ENCODE results near the gene PSMA7. TPM values are rescaled to one million over a fixed set of nuclear protein-coding genes. Genes with fewer than 3 reads are reported as not detected.
A peak's percentile ranks its signal among the peaks of the same experiment; 100 is the strongest.
"Not testable (repeated sequence)": the region's sequence is repeated elsewhere in the genome, so short reads cannot be mapped to it uniquely, and the experiment has no call there.

Gene PSMA7
- total and polyA plus RNA-seq, 4 experiments from 2014 or later = 182 to 598 (median 313) TPM

- no peak for DNase-seq
- H3K9me3 ChIP-seq (ENCODE audit: control insufficient read depth in 1 of 2, low read length in 2 of 2) = peaks cover 0 to 4% of the 10 kb centered on the region in 2 donors
- no peaks in the 10 kb centered on the region for H3K27me3 ChIP-seq (ENCODE audit: insufficient read depth, low read length)
- peaks cover 0 to 12% of the 10 kb centered on the region in 2 donors for H3K36me3 Mint-ChIP-seq
- intact Hi-C loops (cut with micrococcal nuclease) = no loop called here
- H3K27ac ChIP-seq (ENCODE audit: low read depth, low read length) = no peak overlapping the region
- peaks cover 0 to 23% (median 7%) of the 10 kb centered on the region in 8 donors for H3K9me3 Mint-ChIP-seq
- H3K36me3 ChIP-seq (ENCODE audit: insufficient read depth, low read length) = no peaks in the 10 kb centered on the region
- no peaks in the 10 kb centered on the region for H3K27me3 Mint-ChIP-seq
- peak overlapping the region; percentile 4 to 99 (median 93) for H3K27ac Mint-ChIP-seq
- peaks cover 47% of the 10 kb centered on the region for H3K4me1 ChIP-seq (ENCODE audit: insufficient read depth, low read length)
- no peak overlapping the region for H3K4me3 ChIP-seq (ENCODE audit: low read length in 2 of 2)
- ChIA-PET CTCF (ENCODE audit: partially characterized antibody) (no interaction called here), POLR2A (ENCODE audit: partially characterized antibody) (interaction anchor here (0.8 to 11.1 kb wide), 5 partner anchors 17 to 52 kb away, joined by 3 to 115 read pairs (median 5); partner anchors contain the start of genes PSMA7, SS18L1 and TAF4)
- peaks cover 26 to 55% (median 41%) of the 10 kb centered on the region in 4 donors for H3K4me1 Mint-ChIP-seq
- peak overlapping the region in 4 of 8 donors; percentile 15 to 70 (median 39) for H3K4me3 Mint-ChIP-seq
Measured at GRCh38 chr20:62119115-62119514, 24.1 kb downstream of the PSMA7 start.

- H3K9me3 ChIP-seq (ENCODE audit: control insufficient read depth in 1 of 2, low read length in 2 of 2) = peaks cover 0 to 10% of the 10 kb centered on the region in 2 donors
- H3K4me1 Mint-ChIP-seq = peaks cover 20 to 48% (median 34%) of the 10 kb centered on the region in 4 donors
- peak overlapping the region; percentile 92 to 99 (median 95) for H3K27ac Mint-ChIP-seq
- peak overlapping the region; percentile 35 for H3K27ac ChIP-seq (ENCODE audit: low read depth, low read length)
- no peaks in the 10 kb centered on the region for H3K27me3 ChIP-seq (ENCODE audit: insufficient read depth, low read length)
- intact Hi-C loops (cut with micrococcal nuclease) = no loop called here
- no peaks in the 10 kb centered on the region for H3K27me3 Mint-ChIP-seq
- peaks cover 0 to 30% (median 9%) of the 10 kb centered on the region in 8 donors for H3K9me3 Mint-ChIP-seq
- no peak for DNase-seq
- H3K4me1 ChIP-seq (ENCODE audit: insufficient read depth, low read length) = peaks cover 40% of the 10 kb centered on the region
- H3K4me3 ChIP-seq (ENCODE audit: low read length in 2 of 2) = no peak overlapping the region
- H3K36me3 Mint-ChIP-seq = peaks cover 0 to 6% of the 10 kb centered on the region in 2 donors
- POLR2A ChIA-PET (ENCODE audit: partially characterized antibody) = interaction anchor here (0.8 to 11.1 kb wide), 6 partner anchors 20 to 88 kb away, joined by 3 to 115 read pairs (median 4); partner anchors contain the start of genes PSMA7, SS18L1 and TAF4
- CTCF ChIA-PET (ENCODE audit: partially characterized antibody) = no interaction called here
- no peaks in the 10 kb centered on the region for H3K36me3 ChIP-seq (ENCODE audit: insufficient read depth, low read length)
- peak overlapping the region in 7 of 8 donors; percentile 58 to 91 (median 71) for H3K4me3 Mint-ChIP-seq
Measured at GRCh38 chr20:62118113-62119043, 24.8 kb downstream of the PSMA7 start.

GRCh38 chr20:62117658-62118057 is 25.5 kb downstream of the PSMA7 start:
- peak overlapping the region; percentile 35 for H3K27ac ChIP-seq (ENCODE audit: low read depth, low read length)
- H3K9me3 Mint-ChIP-seq = peaks cover 0 to 36% (median 16%) of the 10 kb centered on the region in 8 donors
- no peaks in the 10 kb centered on the region for H3K27me3 ChIP-seq (ENCODE audit: insufficient read depth, low read length)
- peaks cover 0 to 18% of the 10 kb centered on the region in 2 donors for H3K9me3 ChIP-seq (ENCODE audit: control insufficient read depth in 1 of 2, low read length in 2 of 2)
- H3K36me3 ChIP-seq (ENCODE audit: insufficient read depth, low read length) = no peaks in the 10 kb centered on the region
- peaks cover 36% of the 10 kb centered on the region for H3K4me1 ChIP-seq (ENCODE audit: insufficient read depth, low read length)
- ChIA-PET CTCF (ENCODE audit: partially characterized antibody) (interaction anchor here (1.2 kb wide), 1 partner anchor 106 kb away, joined by 3 read pairs; no protein-coding TSS in a partner anchor), POLR2A (ENCODE audit: partially characterized antibody) (interaction anchor here (1.0 to 11.1 kb wide), 5 partner anchors 20 to 85 kb away, joined by 3 to 115 read pairs (median 5); partner anchors contain the start of genes PSMA7, SS18L1 and TAF4)
- peak overlapping the region; percentile 91 to 95 (median 95) for H3K27ac Mint-ChIP-seq
- peak overlapping the region; percentile 58 to 91 (median 72) for H3K4me3 Mint-ChIP-seq
- intact Hi-C loops (cut with micrococcal nuclease) = loop anchor here (1.0 kb wide), 1 partner anchor 51 kb away; no protein-coding TSS in a partner anchor
- peaks cover 17 to 46% (median 34%) of the 10 kb centered on the region in 4 donors for H3K4me1 Mint-ChIP-seq
- no peaks in the 10 kb centered on the region for H3K27me3 Mint-ChIP-seq
- H3K36me3 Mint-ChIP-seq = peaks cover 3% of the 10 kb centered on the region in 2 donors
- no peak overlapping the region for H3K4me3 ChIP-seq (ENCODE audit: low read length in 2 of 2)
- DNase-seq = peak; percentile 86 to 92 (median 89)

DNA sequence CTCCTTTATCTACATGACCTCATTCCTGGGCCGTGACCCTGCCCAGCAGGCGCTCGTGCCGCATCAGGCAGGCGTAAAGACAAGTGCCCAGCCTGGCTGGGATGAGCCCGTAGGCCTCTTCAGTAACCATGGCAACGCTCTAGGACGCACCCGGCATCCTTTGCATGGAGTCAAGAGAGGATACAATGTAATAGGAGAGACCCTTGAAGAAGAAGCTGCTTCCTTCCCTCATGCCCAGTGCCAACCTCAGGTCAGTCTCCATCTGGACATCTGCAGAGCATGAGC is 25.9 kb downstream of the PSMA7 start:
- Mint-ChIP-seq H3K9me3 (peaks cover 0 to 40% (median 19%) of the 10 kb centered on the region in 8 donors), H3K4me3 (peak overlapping the region in 7 of 8 donors; percentile 58 to 91 (median 71)), H3K4me1 (peaks cover 17 to 46% (median 34%) of the 10 kb centered on the region in 4 donors), H3K36me3 (peaks cover 3% of the 10 kb centered on the region in 2 donors), H3K27me3 (no peaks in the 10 kb centered on the region), H3K27ac (peak overlapping the region; percentile 91 to 95 (median 95))
- Histone ChIP-seq H3K27ac (ENCODE audit: low read depth, low read length) (peak overlapping the region; percentile 35), H3K4me3 (ENCODE audit: low read length in 2 of 2) (no peak overlapping the region), H3K36me3 (ENCODE audit: insufficient read depth, low read length) (no peaks in the 10 kb centered on the region), H3K9me3 (ENCODE audit: control insufficient read depth in 1 of 2, low read length in 2 of 2) (peaks cover 0 to 21% of the 10 kb centered on the region in 2 donors), H3K27me3 (ENCODE audit: insufficient read depth, low read length) (no peaks in the 10 kb centered on the region), H3K4me1 (ENCODE audit: insufficient read depth, low read length) (peaks cover 36% of the 10 kb centered on the region)
- ChIA-PET POLR2A (ENCODE audit: partially characterized antibody) (interaction anchor here (1.0 to 11.1 kb wide), 5 partner anchors 21 to 85 kb away, joined by 3 to 115 read pairs (median 5); partner anchors contain the start of genes PSMA7, SS18L1 and TAF4), CTCF (ENCODE audit: partially characterized antibody) (interaction anchor here (1.2 kb wide), 1 partner anchor 106 kb away, joined by 3 read pairs; no protein-coding TSS in a partner anchor)
- intact Hi-C loops (cut with micrococcal nuclease) = loop anchor here (1.0 kb wide), 1 partner anchor 51 kb away; no protein-coding TSS in a partner anchor
- no peak for DNase-seq

DNA sequence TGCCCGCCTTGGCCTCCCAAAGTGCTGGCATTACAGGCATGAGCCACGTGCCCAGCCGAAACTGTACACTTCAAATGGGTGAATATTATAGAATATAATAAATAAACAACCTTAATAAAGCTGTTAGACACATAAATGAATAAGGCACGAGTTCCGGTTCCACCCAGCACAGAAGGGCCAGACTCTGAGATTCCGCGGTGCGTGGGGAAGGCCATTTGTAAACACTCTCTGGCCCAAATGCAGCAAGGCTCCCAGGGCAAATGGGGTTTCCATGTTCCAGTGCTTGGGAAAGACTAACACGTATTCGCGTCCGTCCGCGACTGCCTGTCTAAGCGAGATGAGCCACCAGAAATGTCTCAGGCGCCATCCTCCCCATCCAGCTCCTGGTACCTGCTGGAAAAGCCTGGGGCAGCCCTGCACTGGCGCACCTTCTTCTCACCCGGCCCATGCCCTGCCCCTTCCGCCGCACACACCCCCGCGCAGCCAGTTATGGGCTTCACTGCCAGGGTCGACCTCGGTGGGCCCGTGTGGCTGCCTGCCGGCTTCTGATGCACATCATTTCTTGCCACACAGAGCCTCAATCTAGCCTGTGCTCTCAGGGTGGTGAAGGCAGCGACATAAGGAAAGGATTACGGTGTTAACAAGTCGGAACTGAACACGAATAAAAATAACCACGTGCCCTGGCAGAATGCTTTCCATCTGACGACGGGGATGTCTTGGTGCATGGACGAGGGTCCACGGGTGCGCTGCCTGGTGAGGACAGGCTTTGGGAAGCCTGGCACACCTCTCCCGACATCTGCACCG is 26.4 kb downstream of the PSMA7 start:
- no peak for DNase-seq

GRCh38 chr20:62115800-62116407 is 27.3 kb downstream of the PSMA7 start:
- CTCF ChIA-PET (ENCODE audit: partially characterized antibody) = interaction anchor here (1.8 kb wide), 1 partner anchor 26 kb away, joined by 5 read pairs; no protein-coding TSS in a partner anchor
- H3K27me3 ChIP-seq (ENCODE audit: insufficient read depth, low read length); H3K36me3 ChIP-seq (ENCODE audit: insufficient read depth, low read length); H3K36me3 Mint-ChIP-seq; H3K27me3 Mint-ChIP-seq; intact Hi-C loops (cut with micrococcal nuclease); H3K27ac ChIP-seq (ENCODE audit: low read depth, low read length); DNase-seq; H3K4me3 Mint-ChIP-seq; H3K4me3 ChIP-seq (ENCODE audit: low read length in 2 of 2): not testable (repeated sequence)
- peaks cover 0 to 25% of the 10 kb centered on the region in 2 donors for H3K9me3 ChIP-seq (ENCODE audit: control insufficient read depth in 1 of 2, low read length in 2 of 2)
- Mint-ChIP-seq H3K9me3 (peaks cover 0 to 53% (median 29%) of the 10 kb centered on the region in 8 donors), H3K27ac (peak overlapping the region in 5 of 7 donors; percentile 10 to 74 (median 25)), H3K4me1 (peaks cover 14 to 42% (median 30%) of the 10 kb centered on the region in 4 donors)
- POLR2A ChIA-PET (ENCODE audit: partially characterized antibody) = interaction anchor here (0.9 to 1.5 kb wide), 2 partner anchors 49 to 50 kb away, joined by 3 read pairs; partner anchors contain the start of gene TAF4
- peaks cover 31% of the 10 kb centered on the region for H3K4me1 ChIP-seq (ENCODE audit: insufficient read depth, low read length)

More for the DNA sequence above, 26.4 kb downstream of the PSMA7 start:
- Mint-ChIP-seq H3K4me3 (peak overlapping the region in 2 of 8 donors; percentile 59 to 91), H3K4me1 (peaks cover 17 to 46% (median 34%) of the 10 kb centered on the region in 4 donors), H3K36me3 (peaks cover 3% of the 10 kb centered on the region in 2 donors), H3K27me3 (no peaks in the 10 kb centered on the region), H3K9me3 (peaks cover 0 to 44% (median 22%) of the 10 kb centered on the region in 8 donors), H3K27ac (peak overlapping the region in 6 of 7 donors; percentile 91 to 95 (median 94))
- Histone ChIP-seq H3K4me3 (ENCODE audit: low read length in 2 of 2) (no peak overlapping the region), H3K27me3 (ENCODE audit: insufficient read depth, low read length) (no peaks in the 10 kb centered on the region), H3K4me1 (ENCODE audit: insufficient read depth, low read length) (peaks cover 36% of the 10 kb centered on the region), H3K27ac (ENCODE audit: low read depth, low read length) (no peak overlapping the region), H3K36me3 (ENCODE audit: insufficient read depth, low read length) (no peaks in the 10 kb centered on the region), H3K9me3 (ENCODE audit: control insufficient read depth in 1 of 2, low read length in 2 of 2) (peaks cover 0 to 25% of the 10 kb centered on the region in 2 donors)
- ChIA-PET POLR2A (ENCODE audit: partially characterized antibody) (interaction anchor here (1.0 to 11.1 kb wide), 4 partner anchors 21 to 50 kb away, joined by 3 to 115 read pairs (median 28); partner anchors contain the start of genes PSMA7, SS18L1 and TAF4), CTCF (ENCODE audit: partially characterized antibody) (interaction anchor here (1.2 to 1.8 kb wide), 2 partner anchors 25 to 105 kb away, joined by 3 to 5 read pairs; no protein-coding TSS in a partner anchor)
- intact Hi-C loops (cut with micrococcal nuclease) = loop anchor here (1.0 kb wide), 1 partner anchor 50 kb away; no protein-coding TSS in a partner anchor
